ENCODE results near the gene SLC25A23. TPM values are rescaled to one million over a fixed set of nuclear protein-coding genes. Genes with fewer than 3 reads are reported as not detected.

The SLC25A23 gene
- total and polyA plus RNA-seq, 9 donors: 26.7 to 74.0 (median 43.8) TPM

GRCh38 chr19:6412447-6413091 lies 47.0 kb downstream of the SLC25A23 start:
- H3K36me3 ChIP-seq: no peaks in the 10 kb centered on the region
- no peak for TF ChIP-seq CTCF (IDR thresholded peaks at IDR 0.05)
- no peak for TF ChIP-seq EP300 (IDR thresholded peaks at IDR 0.05)
- no peak for TF ChIP-seq POLR2A (IDR thresholded peaks at IDR 0.05)
- H3K4me1 ChIP-seq (ENCODE audit: insufficient read depth): peaks cover 3% of the 10 kb centered on the region
- H3K27me3 ChIP-seq: no peaks in the 10 kb centered on the region
- H3K9me3 ChIP-seq: no peaks in the 10 kb centered on the region
- intact Hi-C loops (cut with DNase I): no loop called here
- no peak overlapping the region for H3K4me3 ChIP-seq
- peak; percentile 37 to 68 (median 55) for DNase-seq
- WGBS, 3 donors: 23 to 27% (median 24%) methylated on average over 15 of the region's 15 CpGs
- H3K27ac ChIP-seq: peak overlapping the region in 1 of 2 donors; percentile 63

- intact Hi-C loops (cut with DNase I): no loop called here
- 60 to 64% (median 63%) methylated on average over 12 of the region's 12 CpGs for WGBS, 3 donors
- no peak for DNase-seq
- H3K4me1 ChIP-seq (ENCODE audit: insufficient read depth): peaks cover 3% of the 10 kb centered on the region
- peak overlapping the region; percentile 20 to 63 for H3K27ac ChIP-seq
- TF ChIP-seq POLR2A (IDR thresholded peaks at IDR 0.05) (no peak), EP300 (IDR thresholded peaks at IDR 0.05) (no peak), CTCF (IDR thresholded peaks at IDR 0.05) (no peak)
- no peaks in the 10 kb centered on the region for H3K36me3 ChIP-seq
- H3K4me3 ChIP-seq: no peak overlapping the region
- H3K27me3 ChIP-seq: no peaks in the 10 kb centered on the region
- H3K9me3 ChIP-seq: no peaks in the 10 kb centered on the region
These were observed 47.5 kb downstream of the SLC25A23 start for GRCh38 chr19:6412061-6412446.

GRCh38 chr19:6409346-6409745 lies 50.2 kb downstream of the SLC25A23 start:
- Histone ChIP-seq H3K27ac (no peak overlapping the region), H3K9me3 (no peaks in the 10 kb centered on the region), H3K36me3 (no peaks in the 10 kb centered on the region), H3K4me1 (ENCODE audit: insufficient read depth) (peaks cover 3% of the 10 kb centered on the region), H3K27me3 (no peaks in the 10 kb centered on the region), H3K4me3 (no peak overlapping the region)
- WGBS, 3 donors: 94 to 99% (median 94%) methylated on average over 6 of the region's 6 CpGs
- DNase-seq: no peak
- intact Hi-C loops (cut with DNase I): no loop called here
- TF ChIP-seq POLR2A (IDR thresholded peaks at IDR 0.05): no peak
- no peak for TF ChIP-seq CTCF (IDR thresholded peaks at IDR 0.05)
- TF ChIP-seq EP300 (IDR thresholded peaks at IDR 0.05): no peak

GRCh38 chr19:6406401-6406800 lies 53.2 kb downstream of the SLC25A23 start:
- Histone ChIP-seq H3K36me3 (no peaks in the 10 kb centered on the region), H3K27me3 (no peaks in the 10 kb centered on the region), H3K27ac (no peak overlapping the region), H3K4me3 (no peak overlapping the region), H3K4me1 (ENCODE audit: insufficient read depth) (no peaks in the 10 kb centered on the region), H3K9me3 (no peaks in the 10 kb centered on the region)
- TF ChIP-seq POLR2A (IDR thresholded peaks at IDR 0.05): no peak
- no peak for TF ChIP-seq EP300 (IDR thresholded peaks at IDR 0.05)
- TF ChIP-seq CTCF (IDR thresholded peaks at IDR 0.05): no peak
- intact Hi-C loops (cut with DNase I): no loop called here
- DNase-seq: no peak
- WGBS, 3 donors: 77 to 84% (median 78%) methylated on average over 5 of the region's 5 CpGs

All from ovary (tissue), 9 donors.